HG03575 (cell line): ENCODE measurements around the gene STN1.

ENCODE experiments used
- ATAC-seq: cut with Tn5 transposase; IDR thresholded peaks from one replicate; pipeline ENCODE4 v1.9.1; 2021; ENCODE audit not compliant: unreplicated experiment, insufficient number of reproducible peaks, low FRiP score; ENCODE audit errors: extremely low read depth

The STN1 gene

DNA sequence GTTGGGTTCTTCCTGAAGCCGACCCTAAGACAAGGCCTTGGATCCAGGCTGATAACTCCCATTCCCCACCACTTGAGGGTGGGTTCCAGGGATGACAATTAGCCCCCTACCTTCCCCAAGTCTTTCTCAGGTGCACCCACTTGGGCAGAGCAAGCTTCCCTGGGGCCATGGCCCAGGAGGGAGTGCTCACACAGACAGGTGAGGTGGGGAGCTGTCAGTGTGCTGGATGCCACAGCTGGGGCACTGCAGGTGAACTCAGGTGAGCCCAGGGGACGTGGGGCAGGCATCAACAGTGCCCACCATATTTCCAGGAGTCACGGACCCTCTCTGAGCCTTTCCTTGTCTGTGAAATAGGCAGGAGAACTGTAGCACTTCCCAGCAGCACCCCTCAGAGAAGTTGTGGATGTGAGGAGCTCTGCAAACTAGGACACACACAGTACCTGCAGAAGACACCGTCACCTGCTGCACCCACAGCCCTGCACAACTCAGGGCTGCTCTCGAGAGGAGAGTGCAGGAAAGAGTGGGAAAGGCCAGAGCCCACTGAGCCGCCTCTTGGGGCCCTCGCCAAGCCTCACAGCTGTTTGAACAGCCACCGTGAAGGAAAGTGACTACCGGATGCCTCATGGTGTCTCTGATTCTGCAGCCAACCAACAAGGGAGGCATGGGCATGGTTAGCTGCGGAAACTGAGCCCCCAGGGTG lies 80.5 kb downstream of the STN1 start:
- ATAC-seq = no peak

- ATAC-seq = no peak
These were observed 81.1 kb downstream of the STN1 start for GRCh38 chr10:103836861-103837260.

GRCh38 chr10:103836273-103836672 lies 81.7 kb downstream of the STN1 start:
- ATAC-seq = no peak

- ATAC-seq = no peak
These were observed 82.6 kb downstream of the STN1 start for GRCh38 chr10:103835096-103836050.

GRCh38 chr10:103834436-103835095 lies 83.4 kb downstream of the STN1 start:
- no peak for ATAC-seq

DNA sequence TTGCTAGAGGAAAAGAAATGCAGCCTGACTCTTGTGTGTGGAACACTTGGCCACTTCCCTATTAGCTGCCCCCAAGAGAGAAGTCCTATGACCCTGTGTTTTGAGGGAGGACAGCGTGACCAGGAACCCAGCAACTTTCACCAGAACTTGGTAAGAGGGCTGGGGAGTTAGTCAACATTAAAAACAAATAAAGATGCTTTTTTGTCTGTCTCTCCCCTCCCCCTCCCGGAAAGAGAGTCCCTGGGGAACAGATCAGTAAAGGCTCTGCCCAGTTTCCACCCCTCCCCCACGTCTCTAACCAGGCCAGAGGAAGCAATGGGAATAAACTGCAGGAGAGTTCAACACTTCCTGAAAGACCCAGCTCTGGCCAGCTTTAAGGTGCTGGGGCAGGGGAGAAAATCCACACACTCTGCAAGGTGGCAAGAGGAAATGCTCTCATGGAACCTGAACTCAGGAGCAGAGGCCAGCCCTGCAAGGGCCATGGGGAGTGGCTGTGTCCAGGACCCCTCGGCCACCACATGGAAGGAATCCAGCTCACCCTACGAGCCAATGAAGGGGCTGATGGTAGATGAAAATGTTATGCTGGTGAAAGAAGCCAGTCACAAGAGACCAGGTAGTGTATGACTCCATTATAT lies 84.1 kb downstream of the STN1 start:
- no peak for ATAC-seq

DNA sequence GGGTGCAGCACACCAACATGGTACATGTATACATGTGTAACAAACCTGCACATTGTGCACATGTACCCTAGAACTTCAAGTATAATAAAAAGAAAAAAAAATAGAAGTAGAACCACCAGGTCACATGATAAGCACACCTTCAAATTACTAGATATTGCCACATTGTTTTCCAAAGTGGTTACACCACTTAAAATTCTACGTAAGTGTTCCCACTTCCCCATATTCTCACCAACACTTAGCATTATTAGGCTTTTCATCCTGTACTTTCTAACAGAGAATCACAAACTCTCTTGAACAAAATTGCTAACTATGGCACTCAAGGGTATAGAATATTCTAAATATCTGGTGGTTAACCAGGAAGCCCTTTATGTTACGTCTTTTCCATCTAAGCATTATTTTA lies 85.2 kb downstream of the STN1 start:
- no peak for ATAC-seq
